Right forelimb (tissue), 1 donor: ENCODE data around the gene SF3A2.
"Not testable (repeated sequence)": the region's sequence is repeated elsewhere in the genome, so short reads cannot be mapped to it uniquely, and the experiment has no call there.

Experiments
- DNase-seq: peaks from one replicate; pipeline ENCODE4 v3.0.0-alpha.2; 2018

Gene SF3A2, protein sequence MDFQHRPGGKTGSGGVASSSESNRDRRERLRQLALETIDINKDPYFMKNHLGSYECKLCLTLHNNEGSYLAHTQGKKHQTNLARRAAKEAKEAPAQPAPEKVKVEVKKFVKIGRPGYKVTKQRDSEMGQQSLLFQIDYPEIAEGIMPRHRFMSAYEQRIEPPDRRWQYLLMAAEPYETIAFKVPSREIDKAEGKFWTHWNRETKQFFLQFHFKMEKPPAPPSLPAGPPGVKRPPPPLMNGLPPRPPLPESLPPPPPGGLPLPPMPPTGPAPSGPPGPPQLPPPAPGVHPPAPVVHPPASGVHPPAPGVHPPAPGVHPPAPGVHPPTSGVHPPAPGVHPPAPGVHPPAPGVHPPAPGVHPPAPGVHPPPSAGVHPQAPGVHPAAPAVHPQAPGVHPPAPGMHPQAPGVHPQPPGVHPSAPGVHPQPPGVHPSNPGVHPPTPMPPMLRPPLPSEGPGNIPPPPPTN

DNA sequence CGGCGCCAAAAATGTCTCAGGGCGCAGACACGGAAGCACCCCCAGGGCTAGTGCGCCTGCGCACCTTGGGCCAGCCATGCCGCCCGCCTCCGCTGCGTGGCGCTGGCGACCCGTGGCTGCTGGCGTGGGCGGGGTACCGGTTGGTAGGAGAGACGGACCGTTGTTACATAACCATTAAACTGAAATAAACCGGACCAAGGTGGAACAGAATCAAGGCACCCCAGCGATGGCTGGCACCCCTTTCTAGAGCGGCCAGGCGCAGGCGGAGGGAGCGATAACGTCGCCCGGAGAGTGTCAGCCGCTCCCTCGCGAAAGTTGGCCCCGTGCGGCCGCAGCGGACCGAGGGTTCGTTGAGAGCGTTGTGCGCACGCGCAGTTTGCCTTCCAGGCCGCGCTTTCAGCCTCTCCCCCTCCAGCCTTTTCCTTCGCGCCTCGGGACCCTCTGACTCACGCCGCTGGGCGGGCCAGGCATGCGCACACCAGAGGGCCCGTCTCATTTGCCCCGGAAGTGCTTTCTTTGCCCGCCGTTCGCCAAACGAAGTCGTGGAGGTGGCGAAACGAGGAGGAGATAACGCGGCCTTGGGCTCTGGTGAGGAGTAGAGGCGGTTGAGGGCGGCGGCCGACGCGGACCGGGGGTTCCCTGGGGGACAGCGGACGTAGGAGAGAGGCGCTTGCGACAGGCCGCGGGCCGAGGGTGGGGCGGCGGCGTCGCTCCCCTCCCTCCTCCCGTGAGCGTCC lies at the start of gene SF3A2, which contains the start of gene PLEKHJ1:
TSS of gene SF3A2 (plus strand) at position 511 of the 737 bp plus-strand sequence. CDS start 6,595 bp downstream, outside the sequence.
TSS of gene PLEKHJ1 (minus strand) at position 16 of the 737 bp plus-strand sequence. CDS start 81 bp downstream, outside the sequence.
- peak; percentile 100 for DNase-seq

DNA sequence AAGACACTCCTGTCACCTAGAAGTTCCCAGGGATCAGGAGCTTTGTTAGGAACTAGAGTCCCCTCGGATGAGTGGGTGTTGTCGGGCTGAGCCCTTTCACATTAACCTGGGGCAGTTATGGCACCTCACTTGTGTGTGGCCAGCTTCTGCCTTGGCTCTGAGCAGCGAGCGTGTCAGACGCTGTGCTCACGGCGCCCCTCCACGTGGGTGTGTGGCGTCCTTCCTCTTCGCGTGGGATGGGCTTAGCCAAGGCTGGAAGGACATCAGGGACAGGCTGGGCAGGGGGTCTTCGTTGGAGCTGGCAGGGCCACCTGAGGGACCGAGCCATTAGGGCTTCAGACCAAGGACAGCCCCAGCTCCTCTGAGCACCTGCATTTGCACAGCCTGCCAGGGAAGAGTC lies 49.5 kb upstream of the SF3A2 start:
- no peak for DNase-seq

DNA sequence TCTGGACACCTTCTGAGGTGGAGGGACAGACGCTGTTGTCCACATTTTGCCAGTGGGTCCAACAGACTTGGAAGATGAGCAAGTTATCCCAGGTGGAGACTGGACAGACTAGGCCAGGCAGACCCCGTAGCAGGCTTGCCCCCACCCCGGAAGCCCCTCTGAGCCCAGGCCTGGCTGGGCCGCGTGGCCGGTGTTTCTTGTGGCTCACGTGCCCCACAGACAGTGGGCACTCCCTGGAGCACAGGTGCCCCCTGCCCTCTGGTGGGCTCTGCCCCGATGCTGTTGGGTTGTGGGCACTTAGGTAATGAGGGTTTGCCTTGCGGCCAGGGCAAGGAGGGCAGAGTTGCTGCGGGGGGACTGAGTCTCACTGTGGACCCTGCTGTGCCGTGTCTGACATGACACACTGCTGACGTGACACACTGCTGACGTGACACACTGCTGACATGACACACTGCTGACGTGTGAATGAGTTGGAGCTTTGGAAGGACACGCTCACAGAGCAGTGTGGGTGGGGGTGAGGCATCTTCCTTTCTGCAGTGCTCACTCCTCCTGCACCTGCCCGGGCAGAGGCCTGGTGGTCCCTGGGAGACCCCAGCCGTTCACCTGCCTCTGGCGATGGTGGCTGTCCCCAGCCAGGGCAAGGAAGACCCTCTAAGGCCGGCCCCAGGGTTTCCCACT lies 47.8 kb upstream of the SF3A2 start:
- no peak for DNase-seq

DNA sequence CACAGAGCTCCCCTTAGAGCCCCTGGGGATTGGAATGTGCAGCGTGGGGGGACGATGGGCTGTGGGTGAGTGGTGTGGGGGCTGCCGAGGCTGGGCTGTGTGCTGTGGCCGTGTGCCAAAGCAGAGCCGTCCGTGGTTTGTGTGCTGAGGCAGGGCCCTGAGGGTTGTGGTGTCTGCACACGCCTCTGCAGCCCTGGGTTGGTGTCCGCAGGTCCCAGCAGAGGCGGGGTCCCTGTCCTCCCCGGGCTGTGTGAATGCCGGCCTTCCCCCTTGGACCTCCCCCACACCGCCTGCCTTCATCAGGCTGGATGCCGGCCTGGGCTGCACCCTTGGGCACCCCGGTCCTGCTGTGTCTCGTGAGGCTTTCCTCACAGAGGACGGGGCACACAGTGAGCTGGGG lies 46.7 kb upstream of the SF3A2 start:
- no peak for DNase-seq

DNA sequence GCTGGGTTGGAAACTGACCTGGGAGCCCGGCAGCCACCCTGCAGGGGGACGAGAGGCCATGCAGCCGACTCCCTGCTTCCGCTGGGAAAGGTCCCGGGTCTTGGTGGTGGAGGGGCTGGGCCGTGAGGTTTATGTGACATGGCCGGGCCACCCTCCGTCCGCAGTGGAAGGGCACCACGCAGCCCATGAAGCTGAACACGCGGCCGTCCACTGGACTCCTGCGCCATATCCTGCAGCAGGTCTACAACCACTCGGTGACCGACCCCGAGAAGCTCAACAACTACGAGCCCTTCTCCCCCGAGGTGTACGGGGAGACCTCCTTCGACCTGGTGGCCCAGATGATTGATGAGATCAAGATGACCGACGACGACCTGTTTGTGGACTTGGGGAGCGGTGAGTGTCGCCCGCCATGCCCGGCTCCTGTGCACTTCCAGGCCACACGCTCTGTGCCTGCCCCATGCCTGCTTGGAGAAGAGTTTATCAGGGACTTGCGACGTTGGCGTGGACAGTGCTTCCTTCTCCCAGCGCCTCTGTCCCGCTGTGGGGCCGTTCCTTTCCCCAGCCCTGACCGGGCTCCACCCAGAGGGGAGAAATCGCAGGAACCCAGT lies 45.7 kb upstream of the SF3A2 start:
- no peak for DNase-seq

DNA sequence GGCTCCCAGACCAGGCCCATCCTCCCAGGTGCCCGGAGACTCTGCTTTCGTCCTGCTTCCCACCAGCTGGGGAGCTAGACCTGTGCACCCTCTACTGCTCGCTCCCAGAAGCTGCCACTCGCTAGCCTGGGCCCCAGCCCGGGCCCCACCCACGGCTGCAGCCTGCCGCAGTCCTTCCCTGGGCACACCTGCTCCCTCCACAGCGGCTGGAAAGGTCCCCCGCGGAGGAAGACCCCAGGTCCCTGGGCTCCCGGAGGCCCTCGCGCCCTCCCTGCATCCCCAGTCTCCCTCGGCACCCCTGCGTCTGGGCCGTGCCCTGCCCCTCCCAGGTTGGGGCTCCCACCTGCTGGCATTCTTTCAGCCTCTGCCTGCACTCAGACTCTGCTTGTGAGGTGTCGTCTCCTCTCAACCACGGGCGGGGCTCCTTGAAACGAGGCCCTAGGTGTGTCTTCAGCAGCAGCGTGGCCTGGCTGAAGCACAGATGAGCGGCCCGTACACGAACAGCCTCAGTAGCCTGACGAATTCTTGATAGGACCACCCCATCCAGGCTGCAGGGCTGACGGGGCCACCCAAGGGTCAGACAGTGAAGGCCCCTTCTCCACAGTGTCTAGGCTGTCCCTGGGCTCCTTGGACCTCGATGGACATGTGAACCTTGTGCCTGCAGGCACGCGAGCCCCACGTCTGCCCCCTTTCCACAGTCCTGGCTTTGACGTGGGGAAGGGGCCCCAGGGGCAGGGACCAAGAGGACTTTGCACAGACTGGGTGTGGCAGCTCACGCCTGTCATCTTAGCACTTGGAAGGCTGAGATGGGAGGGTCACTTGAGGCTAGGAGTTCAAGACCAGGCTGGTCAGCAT lies 44.9 kb upstream of the SF3A2 start:
- DNase-seq = no peak

DNA sequence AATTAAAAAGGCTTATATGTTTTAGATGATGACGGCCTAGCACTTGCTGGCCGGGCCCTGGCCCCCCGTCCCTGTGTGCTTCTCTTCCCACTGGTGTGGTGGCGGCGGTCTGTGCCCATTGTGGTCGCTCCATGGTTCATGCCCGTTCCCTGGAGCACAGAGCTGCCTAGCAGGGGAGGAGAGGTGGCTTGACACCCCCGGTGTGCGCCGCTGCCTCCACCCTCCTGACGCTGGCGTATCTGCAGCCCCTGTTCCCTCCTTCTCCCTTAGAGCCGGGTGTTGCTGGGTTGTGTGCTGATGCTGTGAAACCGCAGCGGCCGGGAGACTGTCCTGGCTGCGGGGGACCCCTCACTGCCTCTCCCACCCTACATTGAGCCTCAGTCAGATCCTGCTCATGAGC lies 43.8 kb upstream of the SF3A2 start:
- no peak for DNase-seq

DNA sequence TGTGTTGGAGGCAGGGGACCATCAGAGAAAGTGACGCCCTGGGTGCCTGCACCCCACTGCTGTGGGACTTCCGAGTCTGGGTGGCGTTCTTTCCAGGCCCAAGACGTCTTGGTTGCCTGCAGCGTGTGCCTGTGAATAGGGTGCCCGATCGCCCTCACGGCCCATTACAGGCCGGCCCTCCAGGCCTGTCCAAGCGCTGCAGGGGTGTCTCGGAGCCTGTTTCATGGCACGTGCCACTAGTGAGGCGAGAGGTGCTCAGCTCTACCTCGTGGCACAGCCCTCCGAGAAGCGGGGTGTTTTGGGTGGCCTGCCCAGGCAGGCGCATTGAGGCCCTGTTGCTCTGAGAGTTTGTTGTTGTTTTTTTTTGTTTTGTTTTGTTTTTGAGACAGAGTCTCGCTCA lies 42.8 kb upstream of the SF3A2 start:
- DNase-seq = no peak

DNA sequence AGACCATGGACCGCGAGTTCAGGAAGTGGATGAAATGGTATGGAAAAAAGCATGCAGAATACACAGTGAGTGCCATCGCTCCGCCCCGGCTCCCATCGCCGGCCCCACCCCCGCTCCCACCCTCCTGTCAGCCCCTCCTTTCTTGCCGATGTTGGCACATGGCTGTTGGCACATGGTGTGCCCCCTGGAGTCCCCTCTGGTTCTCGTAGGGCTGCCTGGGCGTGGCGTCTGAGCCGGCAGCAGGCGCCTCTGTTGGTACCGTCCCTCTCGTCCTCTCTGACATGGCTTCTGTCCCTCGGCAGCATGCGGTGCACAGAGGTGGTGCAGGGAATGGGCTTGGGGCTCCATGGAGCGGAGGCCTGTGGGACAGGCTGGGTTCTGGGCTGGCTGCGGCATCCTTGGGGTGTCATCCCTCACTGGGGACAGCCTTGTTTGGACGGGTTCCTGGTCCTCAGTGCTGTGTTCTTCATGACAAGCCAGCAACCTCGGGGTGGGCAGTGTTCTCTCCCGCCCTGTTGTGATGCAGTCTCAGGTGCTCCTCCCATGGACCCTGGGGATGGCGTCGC lies 42.0 kb upstream of the SF3A2 start:
- no peak for DNase-seq

DNA sequence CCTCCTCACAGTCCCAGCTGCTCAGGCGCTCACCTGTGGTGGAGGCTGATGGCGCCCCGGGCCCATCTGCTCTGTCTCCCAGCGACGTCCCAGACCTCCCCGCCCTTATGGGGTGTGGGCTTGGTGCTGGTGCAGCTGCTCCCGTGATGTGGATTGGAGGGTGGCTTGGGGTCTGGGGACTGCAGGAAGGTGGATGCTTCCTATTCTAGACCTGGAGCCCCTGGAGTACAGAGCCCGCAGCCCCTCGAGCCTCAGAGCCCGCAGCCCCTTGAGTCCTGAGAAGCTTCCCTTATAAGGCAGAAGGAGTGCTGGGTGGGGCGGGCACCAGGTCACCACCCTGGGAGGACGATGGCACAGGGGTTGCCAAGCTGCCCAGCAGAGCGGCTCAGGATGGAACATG lies 41.3 kb upstream of the SF3A2 start:
- DNase-seq = no peak

DNA sequence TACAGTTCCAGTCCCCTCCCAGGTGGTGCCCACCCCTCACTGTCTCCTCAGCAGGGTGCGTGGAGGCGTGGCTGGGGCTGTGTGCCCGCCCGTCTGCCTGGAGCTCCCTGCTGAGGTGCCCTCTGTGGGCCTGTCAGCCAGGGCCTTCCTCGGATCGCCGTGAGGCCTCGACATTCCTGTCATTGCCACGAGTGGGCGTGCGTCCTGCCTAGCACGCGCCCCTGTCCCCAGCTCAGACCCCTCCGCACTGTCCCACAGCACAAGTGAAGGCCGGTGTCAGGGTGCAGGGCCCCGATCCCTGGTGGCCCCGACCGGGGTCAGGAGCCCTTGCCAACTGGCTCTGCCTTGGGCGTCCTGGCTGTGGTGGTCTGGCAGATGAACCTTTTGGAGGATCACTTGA lies 40.7 kb upstream of the SF3A2 start:
- DNase-seq = no peak

DNA sequence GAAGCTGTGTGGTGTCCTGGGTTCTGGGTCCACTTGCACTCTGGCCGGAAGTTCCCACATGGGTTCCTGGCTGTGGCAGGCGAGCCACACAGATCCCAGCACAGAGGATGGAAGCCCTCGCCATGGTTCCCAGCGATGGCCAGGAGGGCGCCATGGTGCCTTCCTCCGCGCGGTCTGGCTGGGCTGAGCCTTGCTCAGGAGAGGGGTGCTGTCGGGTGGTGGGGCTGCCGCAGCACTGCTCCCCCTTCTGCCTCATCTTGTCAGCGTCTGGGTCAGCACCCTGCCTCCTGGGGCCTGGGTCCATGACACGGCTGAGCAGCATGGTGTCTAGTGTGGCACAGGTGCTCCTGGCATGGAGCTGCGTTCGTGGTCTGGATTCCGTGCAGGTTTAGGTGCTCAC lies 39.4 kb upstream of the SF3A2 start:
- DNase-seq = no peak

DNA sequence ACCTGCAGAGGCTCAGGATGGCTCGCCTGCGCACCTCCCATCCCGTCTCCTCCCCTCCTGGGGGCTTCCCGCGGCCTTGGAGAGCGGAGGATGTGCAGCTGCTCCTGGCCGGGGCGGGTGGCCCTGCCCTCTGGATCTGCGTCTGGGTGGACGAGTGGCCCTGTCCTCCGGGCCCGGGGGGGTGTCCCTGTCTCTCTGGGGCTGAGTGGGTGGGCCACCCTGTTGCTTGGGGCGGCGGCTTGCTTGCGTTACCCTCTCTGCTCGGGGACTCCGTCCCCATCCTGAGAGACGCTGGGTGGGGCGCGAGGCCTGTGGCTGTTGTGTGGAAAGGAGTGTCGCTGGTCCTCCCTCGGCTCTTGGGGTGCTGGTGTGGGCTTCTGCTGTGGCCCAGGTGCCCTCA lies 38.3 kb upstream of the SF3A2 start:
- DNase-seq = no peak

DNA sequence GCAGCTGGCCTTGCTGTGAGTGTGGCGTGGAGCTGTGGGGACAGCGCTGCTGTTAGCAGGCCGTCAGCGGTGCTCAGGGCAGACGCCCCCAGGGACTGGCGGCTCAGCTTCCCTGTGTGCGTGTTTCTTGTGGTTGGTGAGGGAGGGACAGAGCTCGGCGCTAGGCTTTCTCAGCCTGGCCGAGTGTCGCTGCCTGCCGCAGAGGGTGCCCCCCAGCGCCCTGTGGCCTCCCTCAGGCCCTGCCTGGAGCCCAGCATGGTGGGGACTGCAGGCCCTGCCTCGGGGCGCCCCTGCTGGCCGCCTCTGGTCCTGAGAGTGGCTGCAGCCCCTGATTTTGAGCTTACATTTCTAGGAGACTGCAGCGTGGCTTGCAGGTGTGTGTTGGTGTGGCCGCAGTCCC lies 37.4 kb upstream of the SF3A2 start:
- no peak for DNase-seq

DNA sequence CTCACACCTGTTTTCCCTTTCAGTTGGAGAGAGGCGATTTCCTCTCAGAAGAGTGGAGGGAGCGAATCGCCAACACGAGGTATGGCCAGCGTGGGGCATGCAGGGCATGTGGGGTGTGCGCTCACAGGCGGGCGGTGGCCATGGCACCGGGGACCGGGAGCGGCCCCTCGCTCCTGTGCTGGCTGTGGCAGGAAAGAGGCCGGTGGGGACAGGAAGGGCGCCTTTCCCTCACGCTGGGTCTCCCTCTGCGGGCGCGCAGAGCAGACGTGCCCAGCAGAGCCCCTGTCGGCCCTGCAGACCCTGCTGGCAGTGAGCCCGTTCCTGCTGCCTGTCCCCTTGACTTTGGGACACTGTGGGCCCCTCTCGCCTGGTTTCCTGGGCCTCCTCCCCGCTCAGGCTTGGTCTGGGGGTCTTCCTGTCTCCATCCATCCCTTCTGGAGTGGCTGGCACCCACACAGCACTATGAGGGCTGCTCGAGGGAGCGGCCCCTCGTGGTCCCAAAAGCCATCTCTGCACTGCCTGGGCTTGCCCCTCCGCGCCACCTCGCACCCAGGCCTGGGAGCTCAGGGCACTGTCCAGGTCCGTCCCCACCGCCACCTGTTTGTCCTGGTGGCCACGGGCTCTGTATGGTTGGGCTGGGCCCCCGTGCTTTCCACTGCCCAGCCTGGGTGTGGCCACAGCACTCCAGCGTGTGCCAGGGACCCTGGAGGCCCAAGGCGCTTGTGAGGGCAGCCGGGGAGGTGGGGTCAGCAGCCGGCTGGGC lies 36.6 kb upstream of the SF3A2 start:
- DNase-seq = no peak

DNA sequence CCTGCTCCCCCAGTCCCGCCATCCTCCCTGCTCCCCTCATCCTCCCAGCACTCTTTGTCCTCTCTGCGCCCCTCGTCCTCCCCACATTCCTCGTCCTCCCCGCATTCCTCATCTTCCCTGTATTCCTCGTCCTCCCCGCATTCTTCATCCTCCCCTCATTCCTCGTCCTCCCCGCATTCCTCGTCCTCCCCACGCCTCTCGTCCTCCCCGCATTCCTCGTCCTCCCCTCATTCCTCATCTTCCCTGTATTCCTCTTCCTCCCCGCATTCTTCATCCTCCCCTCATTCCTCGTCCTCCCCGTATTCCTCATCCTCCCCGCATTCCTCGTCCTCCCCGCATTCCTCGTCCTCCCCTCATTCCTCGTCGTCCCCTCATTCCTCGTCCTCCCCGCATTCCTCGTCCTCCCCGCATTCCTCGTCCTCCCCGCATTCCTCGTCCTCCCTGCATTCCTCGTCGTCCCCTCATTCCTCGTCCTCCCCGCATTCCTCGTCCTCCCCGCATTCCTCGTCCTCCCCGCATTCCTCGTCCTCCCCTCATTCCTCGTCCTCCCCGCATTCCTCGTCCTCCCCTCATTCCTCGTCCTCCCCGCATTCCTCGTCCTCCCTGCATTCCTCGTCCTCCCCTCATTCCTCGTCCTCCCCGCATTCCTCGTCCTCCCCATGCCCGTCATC lies 35.9 kb upstream of the SF3A2 start:
- not testable (repeated sequence) for DNase-seq

DNA sequence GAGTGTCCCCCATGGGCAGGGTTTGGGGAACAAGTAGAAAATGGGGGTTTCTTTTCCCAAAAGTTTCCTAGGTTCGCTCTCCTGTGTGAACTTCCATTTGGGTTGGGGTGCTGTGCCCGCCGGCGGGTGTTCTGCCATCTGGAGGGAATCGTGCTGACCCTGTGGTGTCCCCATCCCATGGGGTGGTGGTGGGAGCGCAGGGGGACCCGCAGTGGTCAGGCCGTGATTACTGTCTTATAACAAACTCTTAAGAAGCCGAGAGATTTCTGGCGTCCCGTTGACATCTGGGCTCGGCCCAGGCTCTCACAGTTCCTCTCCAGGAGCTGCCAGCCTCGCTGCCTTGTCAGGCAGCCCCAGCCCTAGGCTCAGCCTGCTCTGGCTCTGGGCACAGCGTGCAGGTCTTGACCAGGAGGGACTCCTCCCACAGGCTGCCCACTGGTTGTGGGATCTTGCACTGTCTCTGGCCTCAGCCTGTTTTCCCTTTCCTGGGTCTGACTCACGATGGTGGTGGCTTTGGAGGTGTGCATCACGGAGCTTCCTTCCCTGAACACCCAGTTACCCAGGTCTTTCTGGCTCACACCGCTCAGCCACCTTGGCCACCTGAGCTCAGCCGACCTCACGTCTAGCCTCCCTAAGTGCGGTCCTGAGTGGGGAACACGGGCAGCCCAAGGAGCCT lies 35.0 kb upstream of the SF3A2 start:
- DNase-seq = no peak

DNA sequence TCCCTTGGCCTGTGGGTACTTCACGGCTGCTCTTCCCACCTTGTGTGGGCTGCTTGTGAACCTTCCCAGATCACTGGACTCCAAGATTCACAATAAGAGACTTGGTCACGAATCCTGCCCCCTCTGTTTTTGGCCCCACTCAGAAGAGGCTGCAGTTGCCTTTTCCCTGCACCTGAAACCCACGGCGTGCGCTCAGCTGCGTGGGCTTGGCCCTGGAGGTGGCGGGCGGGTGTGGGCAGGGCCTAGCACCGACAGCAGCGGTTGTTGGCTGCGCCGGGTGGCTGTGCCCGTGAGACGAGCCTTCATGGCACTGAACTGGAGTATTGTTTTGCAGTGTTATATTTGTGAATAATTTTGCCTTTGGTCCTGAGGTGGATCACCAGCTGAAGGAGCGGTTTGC lies 34.3 kb upstream of the SF3A2 start:
- no peak for DNase-seq

DNA sequence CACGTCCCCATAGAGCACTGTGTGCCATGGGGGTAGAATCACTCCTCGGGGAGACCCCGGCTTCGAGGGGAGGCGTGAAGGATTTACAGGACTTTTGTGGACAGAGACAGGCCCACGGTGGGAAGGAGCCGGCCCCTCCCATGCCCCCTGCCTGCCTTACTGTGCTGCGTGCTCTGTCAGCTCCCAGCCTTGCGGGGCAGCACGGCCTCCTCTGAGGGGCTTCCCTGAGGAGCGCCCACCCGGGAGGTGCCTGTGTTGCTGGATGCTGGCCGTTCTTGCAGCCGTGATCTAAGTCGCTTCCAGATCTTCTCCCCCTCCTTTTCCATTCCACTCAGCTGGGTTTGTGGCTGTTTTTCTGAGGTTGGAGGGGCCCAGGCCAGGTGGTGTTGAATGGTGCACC lies 29.6 kb upstream of the SF3A2 start:
- no peak for DNase-seq
